8988T (cell line): ENCODE measurements around the gene PCDHB6.
A peak's percentile ranks its signal among the peaks of the same experiment; 100 is the strongest.
"Not testable (repeated sequence)": the region's sequence is repeated elsewhere in the genome, so short reads cannot be mapped to it uniquely, and the experiment has no call there.

ENCODE experiments used
- DNase-seq: peaks from one replicate; pipeline ENCODE4 v3.0.0; 2011

The PCDHB6 gene

DNA sequence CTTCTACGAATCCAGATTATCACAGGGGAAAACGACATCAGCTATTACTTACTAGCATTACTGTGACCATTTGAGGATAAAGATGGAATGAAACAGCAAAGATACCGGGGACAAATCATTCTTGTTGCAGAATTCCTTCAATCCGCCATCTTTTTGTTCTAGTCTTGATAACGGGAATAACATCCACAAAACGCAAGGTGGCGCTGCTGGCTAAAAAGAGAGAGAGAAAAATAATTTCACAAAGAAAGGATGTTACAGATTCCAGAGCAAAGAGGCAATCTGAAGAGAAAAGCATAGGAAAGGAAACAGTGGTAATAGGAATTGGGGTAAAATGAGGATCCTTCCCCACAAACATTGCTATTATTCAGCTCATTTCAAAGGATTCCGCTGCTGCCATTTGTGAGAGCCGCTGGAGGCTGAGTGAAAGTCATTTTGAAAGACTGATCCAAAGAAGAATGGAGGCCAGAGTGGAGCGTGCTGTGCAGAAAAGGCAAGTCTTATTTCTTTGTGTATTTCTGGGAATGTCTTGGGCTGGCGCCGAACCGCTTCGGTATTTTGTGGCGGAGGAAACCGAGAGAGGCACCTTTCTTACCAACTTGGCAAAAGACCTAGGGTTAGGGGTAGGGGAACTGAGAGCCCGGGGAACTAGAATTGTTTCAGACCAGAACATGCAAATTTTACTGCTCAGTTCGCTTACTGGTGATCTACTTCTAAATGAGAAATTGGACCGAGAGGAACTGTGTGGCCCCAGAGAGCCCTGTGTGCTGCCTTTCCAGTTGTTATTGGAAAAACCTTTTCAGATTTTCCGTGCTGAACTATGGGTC lies 22.7 kb downstream of the PCDHB6 start, which contains the start of gene PCDHB7:
PCDHB7 (plus strand) TSS at position 264 of the 824 bp plus-strand sequence; CDS start at position 456, 192 bp downstream.
- DNase-seq: no peak

DNA sequence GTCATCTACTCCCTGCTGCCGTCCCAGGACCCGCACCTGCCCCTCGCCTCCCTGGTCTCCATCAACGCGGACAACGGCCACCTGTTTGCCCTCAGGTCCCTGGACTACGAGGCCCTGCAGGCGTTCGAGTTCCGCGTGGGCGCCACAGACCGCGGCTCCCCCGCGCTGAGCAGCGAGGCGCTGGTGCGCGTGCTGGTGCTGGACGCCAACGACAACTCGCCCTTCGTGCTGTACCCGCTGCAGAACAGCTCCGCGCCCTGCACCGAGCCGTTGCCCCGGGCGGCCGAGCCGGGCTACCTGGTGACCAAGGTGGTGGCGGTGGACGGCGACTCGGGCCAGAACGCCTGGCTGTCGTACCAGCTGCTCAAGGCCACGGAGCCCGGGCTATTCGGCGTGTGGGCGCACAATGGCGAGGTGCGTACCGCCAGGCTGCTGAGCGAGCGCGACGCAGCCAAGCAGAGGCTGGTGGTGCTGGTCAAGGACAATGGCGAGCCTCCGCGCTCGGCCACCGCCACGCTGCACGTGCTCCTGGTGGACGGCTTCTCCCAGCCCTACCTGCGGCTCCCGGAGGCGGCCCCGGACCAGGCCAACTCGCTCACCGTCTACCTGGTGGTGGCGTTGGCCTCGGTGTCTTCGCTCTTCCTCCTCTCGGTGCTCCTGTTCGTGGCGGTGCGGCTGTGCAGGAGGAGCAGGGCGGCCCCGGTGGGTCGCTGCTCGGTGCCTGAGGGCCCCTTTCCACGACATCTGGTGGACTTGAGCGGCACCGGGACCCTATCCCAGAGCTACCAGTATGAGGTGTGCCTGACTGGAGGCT lies 24.6 kb downstream of the PCDHB6 start:
- DNase-seq: not testable (repeated sequence)

DNA sequence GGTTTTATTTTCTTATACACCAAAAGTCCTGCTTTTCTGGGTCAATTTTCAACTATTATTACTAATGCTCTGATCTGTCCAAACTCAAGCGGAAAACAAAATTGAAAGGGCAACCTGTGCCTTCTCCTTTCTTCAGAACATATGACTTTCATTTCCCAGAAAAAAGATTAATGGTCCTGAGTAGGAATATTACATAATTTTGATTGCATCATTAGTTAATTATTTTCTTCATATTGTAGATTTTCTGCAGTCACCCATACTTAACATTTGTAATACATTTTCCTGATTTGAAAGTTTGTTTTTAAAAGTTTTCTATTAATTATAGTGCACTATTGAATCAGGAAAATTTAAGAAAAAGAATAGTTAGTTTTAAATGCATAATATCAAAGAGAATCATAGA lies 26.1 kb downstream of the PCDHB6 start:
- DNase-seq: no peak

DNA sequence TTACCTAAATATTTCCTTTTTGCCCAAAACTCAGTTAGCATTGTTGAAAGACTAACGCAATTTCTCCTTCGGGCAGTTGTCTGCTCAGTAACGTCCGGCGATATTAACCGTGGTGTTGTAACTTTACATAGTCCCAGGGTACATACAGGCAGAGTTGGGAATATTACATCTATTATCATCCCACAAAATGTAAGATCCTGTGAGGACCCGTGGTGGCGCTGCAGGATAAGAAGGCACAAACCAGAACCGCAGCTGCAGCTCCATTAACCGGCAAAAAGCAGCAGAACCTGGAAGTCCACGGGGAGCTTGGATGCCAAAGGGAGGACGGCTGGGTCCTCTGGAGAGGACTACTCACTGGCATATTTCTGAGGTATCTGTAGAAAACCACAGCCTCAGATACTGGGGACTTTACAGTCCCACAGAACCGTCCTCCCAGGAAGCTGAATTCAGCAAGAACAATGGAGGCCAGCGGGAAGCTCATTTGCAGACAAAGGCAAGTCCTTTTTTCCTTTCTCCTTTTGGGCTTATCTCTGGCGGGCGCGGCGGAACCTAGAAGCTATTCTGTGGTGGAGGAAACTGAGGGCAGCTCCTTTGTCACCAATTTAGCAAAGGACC lies 27.8 kb downstream of the PCDHB6 start, which contains the start of gene PCDHB8:
PCDHB8 (plus strand) TSS at position 214 of the 615 bp plus-strand sequence; CDS start at position 459, 245 bp downstream.
- DNase-seq: peak; percentile 66

DNA sequence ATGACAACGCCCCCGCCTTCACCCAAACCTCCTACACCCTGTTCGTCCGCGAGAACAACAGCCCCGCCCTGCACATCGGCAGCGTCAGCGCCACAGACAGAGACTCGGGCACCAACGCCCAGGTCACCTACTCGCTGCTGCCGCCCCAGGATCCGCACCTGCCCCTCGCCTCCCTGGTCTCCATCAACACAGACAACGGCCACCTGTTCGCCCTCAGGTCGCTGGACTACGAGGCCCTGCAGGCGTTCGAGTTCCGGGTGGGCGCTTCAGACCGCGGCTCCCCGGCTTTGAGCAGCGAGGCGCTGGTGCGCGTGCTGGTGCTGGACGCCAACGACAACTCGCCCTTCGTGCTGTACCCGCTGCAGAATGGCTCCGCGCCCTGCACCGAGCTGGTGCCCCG lies 29.5 kb downstream of the PCDHB6 start:
- DNase-seq: not testable (repeated sequence)

DNA sequence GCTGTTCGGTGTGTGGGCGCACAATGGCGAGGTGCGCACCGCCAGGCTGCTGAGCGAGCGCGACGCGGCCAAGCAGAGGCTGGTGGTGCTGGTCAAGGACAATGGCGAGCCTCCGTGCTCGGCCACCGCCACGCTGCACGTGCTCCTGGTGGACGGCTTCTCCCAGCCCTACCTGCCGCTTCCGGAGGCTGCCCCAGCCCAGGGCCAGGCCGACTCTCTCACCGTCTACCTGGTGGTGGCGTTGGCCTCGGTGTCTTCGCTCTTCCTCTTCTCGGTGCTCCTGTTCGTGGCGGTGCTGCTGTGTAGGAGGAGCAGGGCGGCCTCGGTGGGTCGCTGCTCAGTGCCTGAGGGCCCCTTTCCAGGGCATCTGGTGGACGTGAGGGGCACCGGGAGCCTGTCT lies 30.0 kb downstream of the PCDHB6 start:
- not testable (repeated sequence) for DNase-seq

DNA sequence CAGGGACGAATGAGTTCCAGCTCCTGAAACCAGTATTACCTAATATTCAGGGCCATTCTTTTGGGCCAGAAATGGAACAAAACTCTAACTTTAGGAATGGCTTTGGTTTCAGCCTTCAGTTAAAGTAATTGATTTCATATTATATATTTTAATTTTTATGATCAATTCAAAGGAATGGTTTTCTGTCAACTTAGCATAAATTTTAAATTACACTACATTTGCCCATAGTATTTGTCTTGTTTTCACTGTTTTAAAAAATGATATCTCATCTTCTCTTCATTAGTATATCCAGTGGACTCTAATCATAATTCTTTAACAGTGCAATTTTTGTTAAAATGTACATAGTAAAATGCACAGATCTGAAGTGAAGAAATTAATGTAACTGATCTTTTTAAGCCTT lies 30.5 kb downstream of the PCDHB6 start:
- DNase-seq: no peak

DNA sequence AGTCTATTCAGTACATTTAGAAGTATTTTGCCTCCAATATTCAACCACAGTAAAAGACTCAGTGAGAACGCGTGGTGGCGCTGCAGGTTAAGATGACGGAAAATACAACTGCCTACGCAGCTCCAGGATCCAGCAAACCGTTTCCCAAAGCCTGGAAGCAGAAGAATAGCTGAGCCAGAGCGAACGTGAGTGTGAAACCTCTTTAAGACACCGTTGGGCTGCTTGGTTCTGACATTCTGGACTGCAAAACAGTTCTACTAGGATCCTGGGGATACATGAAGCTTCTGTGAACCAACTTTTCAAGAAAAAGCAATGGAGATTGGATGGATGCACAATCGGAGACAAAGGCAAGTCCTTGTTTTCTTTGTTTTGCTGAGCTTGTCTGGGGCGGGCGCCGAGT lies 32.4 kb downstream of the PCDHB6 start, which contains the start of gene PCDHB16:
PCDHB16 (plus strand) TSS at position 140 of the 400 bp plus-strand sequence; CDS start at position 313, 173 bp downstream.
- DNase-seq: peak; percentile 75

DNA sequence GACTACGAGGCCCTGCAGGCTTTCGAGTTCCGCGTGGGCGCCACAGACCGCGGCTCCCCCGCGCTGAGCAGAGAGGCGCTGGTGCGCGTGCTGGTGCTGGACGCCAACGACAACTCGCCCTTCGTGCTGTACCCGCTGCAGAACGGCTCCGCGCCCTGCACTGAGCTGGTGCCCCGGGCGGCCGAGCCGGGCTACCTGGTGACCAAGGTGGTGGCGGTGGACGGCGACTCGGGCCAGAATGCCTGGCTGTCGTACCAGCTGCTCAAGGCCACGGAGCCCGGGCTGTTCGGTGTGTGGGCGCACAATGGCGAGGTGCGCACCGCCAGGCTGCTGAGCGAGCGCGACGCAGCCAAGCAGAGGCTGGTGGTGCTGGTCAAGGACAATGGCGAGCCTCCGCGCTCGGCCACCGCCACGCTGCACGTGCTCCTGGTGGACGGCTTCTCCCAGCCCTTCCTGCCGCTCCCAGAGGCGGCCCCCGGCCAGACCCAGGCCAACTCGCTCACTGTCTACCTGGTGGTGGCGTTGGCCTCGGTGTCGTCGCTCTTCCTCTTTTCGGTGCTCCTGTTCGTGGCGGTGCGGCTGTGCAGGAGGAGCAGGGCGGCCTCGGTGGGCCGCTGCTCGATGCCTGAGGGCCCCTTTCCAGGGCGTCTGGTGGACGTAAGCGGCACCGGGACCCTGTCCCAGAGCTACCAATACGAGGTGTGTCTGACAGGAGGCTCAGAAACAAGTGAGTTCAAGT lies 34.4 kb downstream of the PCDHB6 start:
- not testable (repeated sequence) for DNase-seq

DNA sequence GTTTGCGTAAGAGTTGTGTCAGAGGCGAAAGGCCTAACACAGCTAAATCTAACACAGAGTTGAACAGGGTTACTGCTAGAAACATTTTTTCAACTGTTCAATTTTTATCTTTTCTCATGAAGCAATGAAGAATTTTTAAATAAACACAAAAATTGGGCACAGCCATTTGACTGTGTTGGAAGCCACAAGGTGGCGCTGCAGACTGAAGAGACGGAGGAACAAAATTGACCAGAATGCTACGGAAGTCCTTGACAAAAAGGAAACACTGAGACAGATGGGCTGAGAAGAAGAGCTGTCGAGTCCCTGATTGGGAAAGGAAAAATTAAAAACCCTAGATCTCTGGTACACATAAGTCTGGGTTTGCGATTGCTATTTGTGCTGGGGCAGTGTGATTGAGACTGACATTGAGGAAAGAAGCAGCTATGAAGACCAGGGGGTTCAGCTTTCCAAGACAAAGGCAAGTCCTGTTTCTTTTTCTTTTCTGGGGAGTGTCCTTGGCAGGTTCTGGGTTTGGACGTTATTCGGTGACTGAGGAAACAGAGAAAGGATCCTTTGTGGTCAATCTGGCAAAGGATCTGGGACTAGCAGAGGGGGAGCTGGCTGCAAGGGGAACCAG lies 37.1 kb downstream of the PCDHB6 start, which contains the start of gene PCDHB9:
PCDHB9 (plus strand) TSS at position 265 of the 616 bp plus-strand sequence; CDS start at position 423, 158 bp downstream.
- DNase-seq: peak; percentile 74

DNA sequence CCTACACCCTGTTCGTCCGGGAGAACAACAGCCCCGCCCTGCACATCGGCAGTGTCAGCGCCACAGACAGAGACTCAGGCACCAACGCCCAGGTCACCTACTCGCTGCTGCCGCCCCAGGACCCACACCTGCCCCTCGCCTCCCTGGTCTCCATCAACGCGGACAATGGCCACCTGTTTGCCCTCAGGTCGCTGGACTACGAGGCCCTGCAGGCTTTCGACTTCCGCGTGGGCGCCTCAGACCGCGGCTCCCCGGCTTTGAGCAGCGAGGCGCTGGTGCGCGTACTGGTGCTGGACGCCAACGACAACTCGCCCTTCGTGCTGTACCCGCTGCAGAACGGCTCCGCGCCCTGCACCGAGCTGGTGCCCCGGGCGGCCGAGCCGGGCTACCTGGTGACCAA lies 38.8 kb downstream of the PCDHB6 start:
- DNase-seq: not testable (repeated sequence)

DNA sequence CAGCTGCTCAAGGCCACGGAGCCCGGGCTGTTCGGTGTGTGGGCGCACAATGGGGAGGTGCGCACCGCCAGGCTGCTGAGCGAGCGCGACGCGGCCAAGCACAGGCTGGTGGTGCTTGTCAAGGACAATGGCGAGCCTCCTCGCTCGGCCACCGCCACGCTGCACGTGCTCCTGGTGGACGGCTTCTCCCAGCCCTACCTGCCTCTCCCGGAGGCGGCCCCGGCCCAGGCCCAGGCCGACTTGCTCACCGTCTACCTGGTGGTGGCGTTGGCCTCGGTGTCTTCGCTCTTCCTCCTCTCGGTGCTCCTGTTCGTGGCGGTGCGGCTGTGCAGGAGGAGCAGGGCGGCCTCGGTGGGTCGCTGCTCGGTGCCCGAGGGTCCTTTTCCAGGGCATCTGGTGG lies 39.3 kb downstream of the PCDHB6 start:
- not testable (repeated sequence) for DNase-seq

DNA sequence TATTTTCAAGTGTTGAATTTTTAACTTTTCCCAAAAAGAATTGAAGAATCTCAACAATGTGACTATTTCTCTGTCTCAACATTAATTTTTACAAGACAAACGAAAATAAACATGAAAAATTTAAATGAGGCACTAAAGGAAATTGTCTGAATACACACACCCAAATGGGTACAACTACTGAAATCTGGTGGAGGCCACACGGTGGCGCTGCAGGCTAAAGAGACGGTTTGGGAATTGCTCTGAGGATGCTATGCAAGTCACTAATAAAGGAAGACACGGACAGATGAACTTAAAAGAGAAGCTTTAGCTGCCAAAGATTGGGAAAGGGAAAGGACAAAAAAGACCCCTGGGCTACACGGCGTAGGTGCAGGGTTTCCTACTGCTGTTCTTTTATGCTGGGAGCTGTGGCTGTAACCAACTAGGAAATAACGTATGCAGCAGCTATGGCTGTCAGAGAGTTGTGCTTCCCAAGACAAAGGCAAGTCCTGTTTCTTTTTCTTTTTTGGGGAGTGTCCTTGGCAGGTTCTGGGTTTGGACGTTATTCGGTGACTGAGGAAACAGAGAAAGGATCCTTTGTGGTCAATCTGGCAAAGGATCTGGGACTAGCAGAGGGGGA lies 42.4 kb downstream of the PCDHB6 start, which contains the start of gene PCDHB10:
PCDHB10 (plus strand) TSS at position 244 of the 616 bp plus-strand sequence; CDS start at position 444, 200 bp downstream.
- DNase-seq: peak; percentile 78

DNA sequence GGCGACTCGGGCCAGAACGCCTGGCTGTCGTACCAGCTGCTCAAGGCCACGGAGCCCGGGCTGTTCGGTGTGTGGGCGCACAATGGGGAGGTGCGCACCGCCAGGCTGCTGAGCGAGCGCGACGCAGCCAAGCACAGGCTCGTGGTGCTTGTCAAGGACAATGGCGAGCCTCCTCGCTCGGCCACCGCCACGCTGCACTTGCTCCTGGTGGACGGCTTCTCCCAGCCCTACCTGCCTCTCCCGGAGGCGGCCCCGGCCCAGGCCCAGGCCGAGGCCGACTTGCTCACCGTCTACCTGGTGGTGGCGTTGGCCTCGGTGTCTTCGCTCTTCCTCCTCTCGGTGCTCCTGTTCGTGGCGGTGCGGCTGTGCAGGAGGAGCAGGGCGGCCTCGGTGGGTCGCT lies 44.5 kb downstream of the PCDHB6 start:
- DNase-seq: not testable (repeated sequence)

DNA sequence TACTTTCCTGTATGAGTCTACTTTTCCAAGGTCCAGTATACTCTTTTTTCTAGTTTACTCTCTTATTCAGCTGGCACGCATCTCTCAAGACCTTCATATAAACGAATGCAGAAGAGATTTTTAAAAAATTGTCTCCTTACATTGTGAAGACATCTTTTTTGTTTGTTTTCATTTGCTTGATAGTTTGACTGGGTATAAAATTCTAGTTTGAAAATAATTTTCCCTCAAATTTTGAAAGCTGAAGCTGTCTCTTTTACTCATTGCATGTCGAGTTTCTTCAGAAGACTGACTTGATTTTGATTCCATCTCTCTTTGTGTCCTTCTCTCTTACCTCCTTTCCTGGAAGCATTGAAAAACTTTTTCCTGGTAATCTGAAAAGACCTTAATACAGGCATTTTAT lies 46.5 kb downstream of the PCDHB6 start:
- no peak for DNase-seq

DNA sequence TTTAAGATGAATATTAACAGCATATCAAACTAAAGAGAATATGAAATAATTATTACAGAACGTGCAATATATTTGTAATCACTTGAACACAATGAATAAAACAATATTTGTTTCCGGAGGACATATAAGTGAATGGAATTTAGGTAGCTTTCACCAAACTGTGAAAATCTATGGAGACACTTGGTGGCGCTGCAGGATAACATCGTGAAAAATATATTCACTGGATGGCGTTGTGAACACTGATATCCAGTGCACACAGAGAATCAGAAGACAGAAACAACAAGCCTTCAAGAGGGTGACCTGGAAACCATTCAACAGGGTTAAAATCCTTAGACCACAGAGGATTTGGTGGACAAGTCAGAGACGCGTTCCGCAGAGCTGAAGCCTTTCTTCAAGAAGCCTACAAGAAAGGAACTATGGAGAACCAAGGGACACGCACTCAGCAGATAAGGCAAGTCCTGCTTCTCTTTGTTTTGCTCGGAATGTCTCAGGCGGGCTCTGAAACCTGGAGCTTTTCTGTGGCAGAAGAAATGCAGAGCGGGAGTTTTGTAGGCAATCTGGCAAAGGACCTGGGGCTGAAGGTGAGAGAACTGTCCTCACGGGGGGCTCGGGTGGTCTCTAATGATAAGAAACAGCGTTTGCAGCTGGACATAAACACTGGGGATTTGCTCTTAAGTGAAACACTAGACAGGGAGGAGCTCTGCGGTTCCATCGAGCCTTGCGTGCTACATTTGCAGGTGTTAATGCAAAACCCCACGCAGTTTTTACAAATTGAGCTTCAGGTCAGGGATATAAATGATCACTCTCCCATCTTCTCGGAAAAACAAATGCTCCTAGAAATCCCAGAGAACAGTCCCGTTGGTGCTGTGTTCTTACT lies 49.7 kb downstream of the PCDHB6 start, which contains the start of gene PCDHB11:
PCDHB11 (plus strand) TSS at position 269 of the 877 bp plus-strand sequence; CDS start at position 417, 148 bp downstream.
- no peak for DNase-seq

DNA sequence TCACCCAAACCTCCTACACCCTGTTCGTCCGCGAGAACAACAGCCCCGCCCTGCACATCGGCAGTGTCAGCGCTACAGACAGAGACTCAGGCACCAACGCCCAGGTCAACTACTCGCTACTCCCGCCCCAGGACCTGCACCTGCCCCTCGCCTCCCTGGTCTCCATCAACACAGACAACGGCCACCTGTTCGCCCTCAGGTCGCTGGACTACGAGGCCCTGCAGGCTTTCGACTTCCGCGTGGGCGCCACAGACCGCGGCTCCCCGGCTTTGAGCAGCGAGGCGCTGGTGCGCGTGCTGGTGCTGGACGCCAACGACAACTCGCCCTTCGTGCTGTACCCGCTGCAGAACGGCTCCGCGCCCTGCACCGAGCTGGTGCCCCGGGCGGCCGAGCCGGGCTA lies 51.3 kb downstream of the PCDHB6 start:
- DNase-seq: not testable (repeated sequence)

DNA sequence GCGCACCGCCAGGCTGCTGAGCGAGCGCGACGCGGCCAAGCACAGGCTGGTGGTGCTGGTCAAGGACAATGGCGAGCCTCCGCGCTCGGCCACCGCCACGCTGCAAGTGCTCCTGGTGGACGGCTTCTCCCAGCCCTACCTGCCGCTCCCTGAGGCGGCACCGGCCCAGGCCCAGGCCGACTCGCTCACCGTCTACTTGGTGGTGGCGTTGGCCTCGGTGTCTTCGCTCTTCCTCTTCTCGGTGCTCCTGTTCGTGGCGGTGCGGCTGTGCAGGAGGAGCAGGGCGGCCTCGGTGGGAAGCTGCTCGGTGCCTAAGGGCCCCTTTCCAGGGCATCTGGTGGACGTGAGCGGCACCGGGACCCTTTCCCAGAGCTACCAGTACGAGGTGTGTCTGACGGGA lies 51.8 kb downstream of the PCDHB6 start:
- not testable (repeated sequence) for DNase-seq
